ENCODE results near the gene IRGM.
A peak's percentile ranks its signal among the peaks of the same experiment; 100 is the strongest.
"Not testable (repeated sequence)": the region's sequence is repeated elsewhere in the genome, so short reads cannot be mapped to it uniquely, and the experiment has no call there.

IRGM gene

GRCh38 chr5:150815010-150815409 is 31.3 kb upstream of the IRGM start:
- Histone ChIP-seq H3K27me3 (ENCODE audit: insufficient read depth, low read length, poor library complexity) (no peaks in the 10 kb centered on the region), H3K36me3 (ENCODE audit: control insufficient read depth, insufficient read depth, low read length) (no peaks in the 10 kb centered on the region), H3K18ac (ENCODE audit: low read length) (no peak overlapping the region), H3K23ac (ENCODE audit: low read length) (no peak overlapping the region), H4K5ac (ENCODE audit: low read length) (no peak overlapping the region), H2BK15ac (replicated peaks; ENCODE audit: low read depth) (no peak overlapping the region), H3K27ac (ENCODE audit: low read depth, low read length) (no peak overlapping the region), H3K4me3 (ENCODE audit: low read length) (no peak overlapping the region), H4K8ac (ENCODE audit: low read depth, low read length) (no peak overlapping the region), H3K4me2 (ENCODE audit: low read length) (no peak overlapping the region), H2AK5ac (ENCODE audit: low read length) (no peak overlapping the region), H3K4ac (ENCODE audit: low read depth, low read length) (no peak overlapping the region), H2BK120ac (ENCODE audit: low read depth, low read length) (no peak overlapping the region), H3K4me1 (ENCODE audit: control insufficient read depth, low read depth, low read length) (no peaks in the 10 kb centered on the region), H2BK5ac (ENCODE audit: low read length) (no peak overlapping the region), H3K56ac (ENCODE audit: low read length) (no peak overlapping the region), H3K9ac (ENCODE audit: low read length) (no peak overlapping the region), H3K79me2 (ENCODE audit: control insufficient read depth, insufficient read depth, low read length) (no peaks in the 10 kb centered on the region), H3K79me1 (ENCODE audit: low read length) (no peaks in the 10 kb centered on the region)
- no peak for DNase-seq

- H3K23ac ChIP-seq (ENCODE audit: low read length): no peak overlapping the region
- no peak overlapping the region for H2BK5ac ChIP-seq (ENCODE audit: low read length)
- no peaks in the 10 kb centered on the region for H3K4me1 ChIP-seq (ENCODE audit: control insufficient read depth, low read depth, low read length)
- no peak overlapping the region for H4K5ac ChIP-seq (ENCODE audit: low read length)
- H2BK120ac ChIP-seq (ENCODE audit: low read depth, low read length): no peak overlapping the region
- no peak overlapping the region for H4K8ac ChIP-seq (ENCODE audit: low read depth, low read length)
- no peaks in the 10 kb centered on the region for H3K79me1 ChIP-seq (ENCODE audit: low read length)
- H3K79me2 ChIP-seq (ENCODE audit: control insufficient read depth, insufficient read depth, low read length): no peaks in the 10 kb centered on the region
- no peak overlapping the region for H3K27ac ChIP-seq (ENCODE audit: low read depth, low read length)
- H3K4me2 ChIP-seq (ENCODE audit: low read length): no peak overlapping the region
- H3K4me3 ChIP-seq (ENCODE audit: low read length): no peak overlapping the region
- no peak overlapping the region for H2AK5ac ChIP-seq (ENCODE audit: low read length)
- no peak overlapping the region for H3K56ac ChIP-seq (ENCODE audit: low read length)
- H3K9ac ChIP-seq (ENCODE audit: low read length): no peak overlapping the region
- H3K18ac ChIP-seq (ENCODE audit: low read length): no peak overlapping the region
- no peak overlapping the region for H3K4ac ChIP-seq (ENCODE audit: low read depth, low read length)
- DNase-seq: peak; percentile 2
- no peaks in the 10 kb centered on the region for H3K36me3 ChIP-seq (ENCODE audit: control insufficient read depth, insufficient read depth, low read length)
- H3K27me3 ChIP-seq (ENCODE audit: insufficient read depth, low read length, poor library complexity): no peaks in the 10 kb centered on the region
- WGBS (ENCODE audit: extremely low coverage, insufficient coverage, low lambda C conversion rate): no CpG with 5 or more reads among the region's 2 CpGs
- H2BK15ac ChIP-seq (replicated peaks; ENCODE audit: low read depth): no peak overlapping the region
Observed at GRCh38 chr5:150816946-150817345, 29.4 kb upstream of the IRGM start.

GRCh38 chr5:150829744-150830143 is 16.6 kb upstream of the IRGM start:
- no CpG with 5 or more reads among the region's 5 CpGs for WGBS (ENCODE audit: extremely low coverage, insufficient coverage, low lambda C conversion rate)
- H3K4me1 ChIP-seq (ENCODE audit: control insufficient read depth, low read depth, low read length): no peaks in the 10 kb centered on the region
- no peak overlapping the region for H3K56ac ChIP-seq (ENCODE audit: low read length)
- H3K9ac ChIP-seq (ENCODE audit: low read length): no peak overlapping the region
- no peaks in the 10 kb centered on the region for H3K36me3 ChIP-seq (ENCODE audit: control insufficient read depth, insufficient read depth, low read length)
- H3K27ac ChIP-seq (ENCODE audit: low read depth, low read length): no peak overlapping the region
- H2BK120ac ChIP-seq (ENCODE audit: low read depth, low read length): no peak overlapping the region
- H2AK5ac ChIP-seq (ENCODE audit: low read length): no peak overlapping the region
- H2BK15ac ChIP-seq (replicated peaks; ENCODE audit: low read depth): no peak overlapping the region
- no peak overlapping the region for H3K4me2 ChIP-seq (ENCODE audit: low read length)
- no peak overlapping the region for H3K23ac ChIP-seq (ENCODE audit: low read length)
- H3K4ac ChIP-seq (ENCODE audit: low read depth, low read length): no peak overlapping the region
- H3K27me3 ChIP-seq (ENCODE audit: insufficient read depth, low read length, poor library complexity): no peaks in the 10 kb centered on the region
- no peak overlapping the region for H3K4me3 ChIP-seq (ENCODE audit: low read length)
- H3K79me2 ChIP-seq (ENCODE audit: control insufficient read depth, insufficient read depth, low read length): no peaks in the 10 kb centered on the region
- H3K18ac ChIP-seq (ENCODE audit: low read length): no peak overlapping the region
- H3K79me1 ChIP-seq (ENCODE audit: low read length): no peaks in the 10 kb centered on the region
- no peak overlapping the region for H4K5ac ChIP-seq (ENCODE audit: low read length)
- H4K8ac ChIP-seq (ENCODE audit: low read depth, low read length): no peak overlapping the region
- no peak for DNase-seq
- H2BK5ac ChIP-seq (ENCODE audit: low read length): no peak overlapping the region

DNA sequence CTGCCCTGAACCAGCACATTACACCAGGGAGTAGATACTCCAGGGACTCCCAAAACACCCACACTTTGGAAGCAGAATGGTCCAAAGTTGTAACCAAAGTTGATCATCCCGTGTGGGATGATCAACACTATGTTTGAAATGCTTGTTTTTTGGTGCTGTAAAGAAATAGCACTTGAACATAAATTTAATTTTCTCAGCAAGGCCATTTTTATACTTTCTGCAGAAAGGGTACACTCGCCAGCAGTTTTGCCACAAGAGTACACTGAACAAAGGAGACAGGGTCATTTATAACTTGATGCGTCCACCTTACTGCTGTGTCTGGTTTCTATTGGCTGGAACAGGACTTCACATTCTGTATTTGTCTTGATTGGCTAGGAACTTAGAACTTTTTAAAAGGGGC is 14.5 kb upstream of the IRGM start:
- not testable (repeated sequence) for H3K9ac ChIP-seq (ENCODE audit: low read length)

GRCh38 chr5:150836064-150836463 is 10.3 kb upstream of the IRGM start:
- Histone ChIP-seq H3K4me3 (ENCODE audit: low read length) (no peak overlapping the region), H3K27ac (ENCODE audit: low read depth, low read length) (no peak overlapping the region), H3K9ac (ENCODE audit: low read length) (no peak overlapping the region), H3K79me2 (ENCODE audit: control insufficient read depth, insufficient read depth, low read length) (no peaks in the 10 kb centered on the region), H3K4ac (ENCODE audit: low read depth, low read length) (no peak overlapping the region), H3K23ac (ENCODE audit: low read length) (no peak overlapping the region), H2BK5ac (ENCODE audit: low read length) (no peak overlapping the region), H3K4me2 (ENCODE audit: low read length) (no peak overlapping the region), H3K36me3 (ENCODE audit: control insufficient read depth, insufficient read depth, low read length) (no peaks in the 10 kb centered on the region), H4K8ac (ENCODE audit: low read depth, low read length) (no peak overlapping the region), H3K27me3 (ENCODE audit: insufficient read depth, low read length, poor library complexity) (no peaks in the 10 kb centered on the region), H3K4me1 (ENCODE audit: control insufficient read depth, low read depth, low read length) (no peaks in the 10 kb centered on the region), H2BK120ac (ENCODE audit: low read depth, low read length) (no peak overlapping the region), H4K5ac (ENCODE audit: low read length) (no peak overlapping the region), H3K79me1 (ENCODE audit: low read length) (no peaks in the 10 kb centered on the region), H2AK5ac (ENCODE audit: low read length) (no peak overlapping the region), H3K56ac (ENCODE audit: low read length) (no peak overlapping the region), H2BK15ac (replicated peaks; ENCODE audit: low read depth) (no peak overlapping the region), H3K18ac (ENCODE audit: low read length) (no peak overlapping the region)
- WGBS (ENCODE audit: extremely low coverage, insufficient coverage, low lambda C conversion rate): no CpG with 5 or more reads among the region's 5 CpGs
- no peak for DNase-seq

More for the DNA sequence above, 14.5 kb upstream of the IRGM start:
- H3K4me1 ChIP-seq (ENCODE audit: control insufficient read depth, low read depth, low read length); H3K79me1 ChIP-seq (ENCODE audit: low read length); H3K56ac ChIP-seq (ENCODE audit: low read length); H3K27me3 ChIP-seq (ENCODE audit: insufficient read depth, low read length, poor library complexity); H3K27ac ChIP-seq (ENCODE audit: low read depth, low read length); H3K4me2 ChIP-seq (ENCODE audit: low read length); H3K23ac ChIP-seq (ENCODE audit: low read length); DNase-seq; H4K5ac ChIP-seq (ENCODE audit: low read length); H3K18ac ChIP-seq (ENCODE audit: low read length); H3K36me3 ChIP-seq (ENCODE audit: control insufficient read depth, insufficient read depth, low read length); H2BK15ac ChIP-seq (replicated peaks; ENCODE audit: low read depth); H4K8ac ChIP-seq (ENCODE audit: low read depth, low read length); H2BK5ac ChIP-seq (ENCODE audit: low read length); H2BK120ac ChIP-seq (ENCODE audit: low read depth, low read length); H3K4ac ChIP-seq (ENCODE audit: low read depth, low read length); H3K4me3 ChIP-seq (ENCODE audit: low read length); H3K79me2 ChIP-seq (ENCODE audit: control insufficient read depth, insufficient read depth, low read length); H2AK5ac ChIP-seq (ENCODE audit: low read length): not testable (repeated sequence)
- no CpG with 5 or more reads among the region's 3 CpGs for WGBS (ENCODE audit: extremely low coverage, insufficient coverage, low lambda C conversion rate)

DNA sequence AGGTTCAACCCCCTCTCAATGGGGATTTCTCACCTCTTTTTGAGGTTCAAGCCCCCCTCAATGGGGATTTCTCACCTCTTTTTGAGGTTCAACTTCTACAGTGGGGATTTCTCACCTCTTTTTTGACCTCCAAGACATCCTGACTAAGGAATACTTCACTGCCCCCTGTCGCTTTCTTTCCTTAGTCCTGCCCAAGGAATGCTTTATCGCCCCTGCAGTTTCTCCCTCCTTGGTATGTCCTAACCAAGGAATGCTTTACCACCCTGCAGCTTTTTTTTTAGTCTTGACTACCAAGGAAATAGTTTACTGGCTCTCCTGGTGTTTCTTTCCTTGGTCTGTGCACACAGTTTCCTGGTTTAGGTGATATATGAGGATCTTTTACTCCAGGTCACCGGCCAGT is 9.6 kb upstream of the IRGM start:
- no peak overlapping the region for H3K9ac ChIP-seq (ENCODE audit: low read length)
- no peaks in the 10 kb centered on the region for H3K4me1 ChIP-seq (ENCODE audit: control insufficient read depth, low read depth, low read length)
- no peak overlapping the region for H3K23ac ChIP-seq (ENCODE audit: low read length)
- H3K79me2 ChIP-seq (ENCODE audit: control insufficient read depth, insufficient read depth, low read length): no peaks in the 10 kb centered on the region
- H2BK15ac ChIP-seq (replicated peaks; ENCODE audit: low read depth): no peak overlapping the region
- no peak overlapping the region for H3K4me3 ChIP-seq (ENCODE audit: low read length)
- peak; percentile 14 for DNase-seq
- no CpG with 5 or more reads among the region's 3 CpGs for WGBS (ENCODE audit: extremely low coverage, insufficient coverage, low lambda C conversion rate)
- no peak overlapping the region for H2AK5ac ChIP-seq (ENCODE audit: low read length)
- H4K8ac ChIP-seq (ENCODE audit: low read depth, low read length): no peak overlapping the region
- H3K36me3 ChIP-seq (ENCODE audit: control insufficient read depth, insufficient read depth, low read length): no peaks in the 10 kb centered on the region
- H4K5ac ChIP-seq (ENCODE audit: low read length): no peak overlapping the region
- no peak overlapping the region for H3K56ac ChIP-seq (ENCODE audit: low read length)
- no peaks in the 10 kb centered on the region for H3K79me1 ChIP-seq (ENCODE audit: low read length)
- H3K4me2 ChIP-seq (ENCODE audit: low read length): no peak overlapping the region
- no peak overlapping the region for H2BK5ac ChIP-seq (ENCODE audit: low read length)
- H3K27me3 ChIP-seq (ENCODE audit: insufficient read depth, low read length, poor library complexity): no peaks in the 10 kb centered on the region
- H3K4ac ChIP-seq (ENCODE audit: low read depth, low read length): no peak overlapping the region
- H3K18ac ChIP-seq (ENCODE audit: low read length): no peak overlapping the region
- no peak overlapping the region for H3K27ac ChIP-seq (ENCODE audit: low read depth, low read length)
- H2BK120ac ChIP-seq (ENCODE audit: low read depth, low read length): no peak overlapping the region
